GM12878 (cell line): Measurements from ENCODE around the gene AAGAB. TPM values are rescaled to one million over a fixed set of nuclear protein-coding genes. Genes with fewer than 3 reads are reported as not detected.

Source experiments
- ATAC-seq: fragments of 200-7000 bp; cut with Tn5 transposase; 3 replicates; pipeline ENCODE4 v1.9.1; 2020; ENCODE audit warnings: mild to moderate bottlenecking, moderate library complexity
- BruUV-seq: library from RNA; stranded (reverse); fragments of 400-500 nt; replicated peaks from 2 replicates; lab custom pipeline; 2021; lab: Mats Ljungman, UMichigan
- CTCF ChIA-PET: fragments of 300-600 bp; sonication (Branson Sonifier 250); formaldehyde crosslinking; extraction: SDS; loops from one replicate; lab custom pipeline; 2021; ENCODE audit warnings: inconsistent platforms; lab: Yijun Ruan, JAX
- POLR2A ChIA-PET: fragments of 350-600 bp; formaldehyde crosslinking; extraction: SDS; loops from one replicate; lab custom pipeline; 2021; ENCODE audit warnings: inconsistent platforms; lab: Charles Lee
- RAD21 ChIA-PET: fragments of 300-600 bp; sonication (Branson Sonifier 250); formaldehyde crosslinking; loops from one replicate; lab custom pipeline; 2023; ENCODE audit warnings: antibody characterized with exemption; ENCODE audit not compliant: unreplicated experiment; lab: Charles Lee
- SMC1A ChIA-PET: fragments of 300-600 bp; sonication (Branson Sonifier 250); formaldehyde crosslinking; loops from one replicate; lab custom pipeline; 2023; ENCODE audit not compliant: unreplicated experiment, uncharacterized antibody; lab: Charles Lee
- DNase-seq: peaks from one replicate; pipeline ENCODE4 v3.0.0-alpha.2; 2011; ENCODE audit warnings: low read depth, low spot score
- FAIRE-seq: peaks from 3 replicates; lab custom pipeline; 2011; peaks lifted over from hg19 to GRCh38; lab: Jason Lieb, UNC
- H2AFZ ChIP-seq: 2 replicates; pipeline ENCODE4 v1.6.0; 2011; ENCODE audit warnings: low read depth, low read length, control low read depth; ENCODE audit not compliant: control insufficient read depth
- H3K27ac ChIP-seq: 2 replicates; pipeline ENCODE4 v1.5.1; 2011; ENCODE audit warnings: control low read depth; ENCODE audit not compliant: control insufficient read depth, insufficient read depth
- H3K27me3 ChIP-seq, 2 experiments: replicated peaks in 1 of 2; 2 replicates each; pipeline versions ENCODE4 v1.6.0 to v1.6.1; 2011; ENCODE audit warnings: low read length in 1 of 2; ENCODE audit not compliant: control insufficient read depth in 2 of 2, insufficient read depth in 2 of 2
- H3K36me3 ChIP-seq, 2 experiments: 2 replicates each; pipeline ENCODE4 v1.5.1; 2011; ENCODE audit warnings: low read length in 1 of 2; ENCODE audit not compliant: control insufficient read depth in 2 of 2, insufficient read depth in 2 of 2
- H3K4me1 ChIP-seq: 2 replicates; pipeline ENCODE4 v1.6.1; 2011; ENCODE audit warnings: mild to moderate bottlenecking, low read length, moderate library complexity, mixed read lengths; ENCODE audit not compliant: control insufficient read depth, insufficient read depth
- H3K4me2 ChIP-seq: 2 replicates; pipeline ENCODE4 v1.6.0; 2011; ENCODE audit warnings: control low read depth; ENCODE audit not compliant: control insufficient read depth, insufficient read depth
- H3K4me3 ChIP-seq: fragments of 200-600 bp; sonication (generic); 2 replicates; pipeline ENCODE4 v1.5.1; 2016
- H3K79me2 ChIP-seq: 2 replicates; pipeline ENCODE4 v1.6.0; 2011; ENCODE audit warnings: low read length; ENCODE audit not compliant: control insufficient read depth, insufficient read depth
- H3K9ac ChIP-seq: 2 replicates; pipeline ENCODE4 v1.8.0; 2011; ENCODE audit warnings: low read length, control low read depth, mixed read lengths; ENCODE audit not compliant: control insufficient read depth, insufficient read depth
- H3K9me3 ChIP-seq: replicated peaks from 3 replicates; pipeline ENCODE4 v1.5.1; 2011; ENCODE audit warnings: mild to moderate bottlenecking, low read length; ENCODE audit not compliant: control insufficient read depth, insufficient read depth
- H4K20me1 ChIP-seq: 2 replicates; pipeline ENCODE4 v1.6.0; 2011; ENCODE audit not compliant: control insufficient read depth, insufficient read depth
- EGR1 ChIP-seq, 2 experiments: IDR thresholded peaks; 1 replicate in 1 of 2; 2 replicates in 1 of 2; pipeline ENCODE4 v1.6.1; 2011 to 2012; ENCODE audit warnings: low read depth in 2 of 2, low read length in 2 of 2, borderline replicate concordance in 1 of 2, mild to moderate bottlenecking in 1 of 2, moderate library complexity in 1 of 2
- FOXK2 ChIP-seq: fragments of 450-650 bp; IDR thresholded peaks from 2 replicates; pipeline ENCODE4 v1.6.1; 2017; ENCODE audit warnings: mild to moderate bottlenecking, moderate library complexity
- HSF1 ChIP-seq: fragments of 150-350 bp; IDR thresholded peaks from 2 replicates; pipeline ENCODE4 v1.6.1; 2014; ENCODE audit warnings: mild to moderate bottlenecking, low read depth, low read length
- TCF3 ChIP-seq: IDR thresholded peaks from 2 replicates; pipeline ENCODE4 v1.6.1; 2012; ENCODE audit warnings: low read depth, mild to moderate bottlenecking, low read length, borderline replicate concordance; ENCODE audit not compliant: insufficient read depth
- WGBS: methylation state at CpG from one replicate; pipeline ENCODE4 v1.1.6; 2016; ENCODE audit warnings: low lambda C conversion rate; ENCODE audit not compliant: insufficient replicate concordance, insufficient coverage; ENCODE audit errors: missing lambda C conversion rate; 5-methylcytosine and 5-hydroxymethylcytosine counted together
- in situ Hi-C: fragments of 300-500 bp; cut with MboI; formaldehyde crosslinking; loops from 9 replicates; pipeline ENCODE4 v1.14.3; 2018; ENCODE audit warnings: mixed read lengths
- intact Hi-C: fragments of 100-400 bp; cut with micrococcal nuclease; formaldehyde crosslinking; loops from one replicate; pipeline ENCODE4 v1.14.2; 2022; ENCODE audit not compliant: unreplicated experiment
- polyA plus RNA-seq, 11 experiments: library from polyadenylated mRNA; depleted of rRNA in 4 of 11; unstranded in 6 of 11; stranded (reverse) in 5 of 11; fragments of >200 nt; fragmentation: Nextera tagmentation in 4 of 11; fragmentation: Illumina TruSeq in 1 of 11; extraction: Ambion mirVana in 4 of 11; extraction: Trizol in 1 of 11; gene quantifications; 1 replicate in 1 of 11; 2 replicates in 10 of 11; pipeline versions ENCODE4 v1.2.1 to v1.2.3, GENCODE V29; 2011 to 2016; ENCODE audit warnings: inconsistent platforms in 2 of 11, missing spikeins in 2 of 11, low read depth in 1 of 11
- total RNA-seq, 4 experiments: library from RNA; depleted of rRNA in 3 of 4; stranded (reverse); fragments of >200 nt in 3 of 4; fragmentation: Illumina TruSeq in 1 of 4; extraction: Trizol in 1 of 4; gene quantifications; 2 replicates each; pipeline versions ENCODE4 v1.2.1 to v1.2.3, GENCODE V29; 2013 to 2021

The AAGAB gene
- total and polyA plus RNA-seq, 10 of the 15 experiments (the other 5 are each of a cell fraction or from before 2014, with no cell fraction given) = 11.4 to 62.3 (median 38.0) TPM

- intact Hi-C loops (no loop called here), in situ Hi-C loops (no loop called here)
- POLR2A ChIA-PET = interaction anchor here (1.1 kb wide), 1 partner anchor 13 kb away, joined by 3 read pairs; no protein-coding TSS in a partner anchor
- no peaks in the 10 kb centered on the region for H3K27me3 ChIP-seq
- BruUV-seq = no TSS peak
- no peak overlapping the region for H3K27ac ChIP-seq
- no peak for ATAC-seq
- H3K79me2 ChIP-seq = no peaks in the 10 kb centered on the region
- no peak for DNase-seq
- WGBS = 96% methylated on average over 11 of the region's 11 CpGs
- no peak for FAIRE-seq
- no peaks in the 10 kb centered on the region for H3K9me3 ChIP-seq
- no peak overlapping the region for H2AFZ ChIP-seq
- RAD21 ChIA-PET = interaction anchor here (0.7 to 1.2 kb wide), 2 partner anchors 77 to 90 kb away, joined by 4 to 5 read pairs; no protein-coding TSS in a partner anchor
- no peaks in the 10 kb centered on the region for H4K20me1 ChIP-seq
- CTCF ChIA-PET = interaction anchor here (0.7 to 1.1 kb wide), 4 partner anchors 43 to 231 kb away, joined by 3 to 4 read pairs (median 4); no protein-coding TSS in a partner anchor
- no peak overlapping the region for H3K9ac ChIP-seq
- no peak overlapping the region for H3K4me2 ChIP-seq
- peaks cover 23 to 33% of the 10 kb centered on the region in 2 experiments for H3K36me3 ChIP-seq
- TF ChIP-seq EGR1 (IDR thresholded peaks at IDR 0.05; ENCODE audit: borderline replicate concordance in 1 of 2, low read depth in 2 of 2, low read length in 2 of 2) = no peak
- TF ChIP-seq FOXK2 = no peak
- no peak for TF ChIP-seq HSF1
- TF ChIP-seq TCF3 = no peak
- TF ChIP-seq, all 136 proteins: peak for 0
- SMC1A ChIA-PET = interaction anchor here (1.2 to 1.3 kb wide), 2 partner anchors 9 to 77 kb away, joined by 3 to 4 read pairs; no protein-coding TSS in a partner anchor
- no peak overlapping the region for H3K4me3 ChIP-seq
- peaks cover 20% of the 10 kb centered on the region for H3K4me1 ChIP-seq
Observed at GRCh38 chr15:67178569-67179210, 75.8 kb downstream of the AAGAB start.
